ENCODE data around the gene PADI6. TPM values are rescaled to one million over a fixed set of nuclear protein-coding genes. Genes with fewer than 3 reads are reported as not detected.
A peak's percentile ranks its signal among the peaks of the same experiment; 100 is the strongest.

Gene PADI6
- total and polyA plus RNA-seq, 9 of the 15 experiments (the other 6 are each of a cell fraction or from before 2014, with no cell fraction given) = not detected

GRCh38 chr1:17360272-17360956 lies 11.6 kb upstream of the PADI6 start (continued):
- peak; percentile 97 for TF ChIP-seq CGGBP1 (CRISPR knock-in tag; IDR thresholded peaks at IDR 0.05)
- TF ChIP-seq SIN3B (IDR thresholded peaks at IDR 0.05; ENCODE audit: low read depth) = no peak
- no peak for TF ChIP-seq ZNF277 (CRISPR knock-in tag; IDR thresholded peaks at IDR 0.05; ENCODE audit: borderline replicate concordance)
- TF ChIP-seq SMARCA4 (IDR thresholded peaks at IDR 0.05) = peak; percentile 92
- TF ChIP-seq ZNF324 (CRISPR knock-in tag; IDR thresholded peaks at IDR 0.05) = peak; percentile 84
- no peak for TF ChIP-seq BRF1 (IDR thresholded peaks at IDR 0.05; ENCODE audit: borderline replicate concordance, extremely low read depth, insufficient read length)
- TF ChIP-seq NFIC (IDR thresholded peaks at IDR 0.05) = peak; percentile 86
- no peak for TF ChIP-seq HDGF (IDR thresholded peaks at IDR 0.05)
- TF ChIP-seq MTF1 (CRISPR knock-in tag; IDR thresholded peaks at IDR 0.05; ENCODE audit: borderline replicate concordance) = peak; percentile 99
- peak; percentile 97 for TF ChIP-seq KDM2B (CRISPR knock-in tag; IDR thresholded peaks at IDR 0.05)
- peak; percentile 92 for TF ChIP-seq MEF2A (IDR thresholded peaks at IDR 0.05; ENCODE audit: control insufficient read depth, low read depth, low read length)
- no peak for TF ChIP-seq TRIM28 (IDR thresholded peaks at IDR 0.05)
- TF ChIP-seq ZNF407 (IDR thresholded peaks at IDR 0.05; ENCODE audit: low read depth) = no peak
- TF ChIP-seq AFF4 (CRISPR knock-in tag; IDR thresholded peaks at IDR 0.05) = no peak
- no peak for TF ChIP-seq TFAM (CRISPR knock-in tag; conservative IDR thresholded peaks at IDR 0.05)
- TF ChIP-seq ZNF217 (CRISPR knock-in tag; IDR thresholded peaks at IDR 0.05) = no peak
